ENCODE data around the gene GGACT.

GGACT gene

DNA sequence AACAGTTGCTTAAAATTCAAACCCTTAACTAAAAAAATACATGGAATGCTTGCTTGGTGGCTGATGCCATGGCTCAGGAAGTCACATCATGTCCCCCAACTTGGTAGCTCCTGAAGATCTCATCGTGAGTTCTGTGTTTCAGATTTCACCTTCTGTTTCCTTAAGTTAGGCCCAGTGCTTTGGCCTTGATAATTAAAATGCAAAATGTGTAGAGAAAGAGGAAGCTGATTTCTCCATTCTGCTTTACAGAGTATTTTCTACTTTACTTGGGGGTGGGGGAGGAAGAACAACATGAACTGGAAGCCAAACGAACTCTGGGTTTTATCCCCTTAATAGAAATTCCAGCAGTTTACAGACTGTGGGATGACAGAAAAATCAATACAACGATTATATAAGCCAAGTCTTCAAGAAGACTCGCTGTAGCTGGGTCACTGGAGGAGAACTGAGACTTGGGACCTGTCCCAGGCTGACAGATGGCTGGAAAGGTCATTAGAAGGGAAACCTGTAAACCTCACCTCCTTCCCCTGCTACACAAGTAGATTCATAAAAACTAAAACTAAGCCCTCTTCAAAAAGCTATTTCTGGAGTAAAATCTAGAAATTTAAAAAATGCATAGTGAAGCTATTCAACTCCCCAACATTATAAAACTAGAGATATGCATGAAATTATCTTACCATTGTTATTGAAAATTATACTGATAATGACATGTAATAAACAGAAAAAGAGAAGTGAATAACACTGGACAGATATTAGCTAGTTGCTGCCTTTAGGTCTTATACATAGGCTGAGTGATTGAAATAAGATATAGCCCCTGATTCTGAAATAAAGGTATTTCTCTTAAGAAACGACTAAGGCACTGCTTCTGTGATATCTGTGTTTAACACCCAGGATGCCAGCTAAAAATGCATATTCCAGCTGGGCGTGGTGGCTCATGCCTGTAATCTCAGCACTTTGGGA, 22.1 kb upstream of the GGACT start:
- H3K27ac Mint-ChIP-seq: peak overlapping the region; percentile 92
- peak; percentile 87 for ATAC-seq
- H3K27me3 Mint-ChIP-seq: no peaks in the 10 kb centered on the region
- H3K4me1 Mint-ChIP-seq: peaks cover 42% of the 10 kb centered on the region
- peaks cover 3% of the 10 kb centered on the region for H3K9me3 Mint-ChIP-seq
- H3K4me3 Mint-ChIP-seq: peak overlapping the region; percentile 54
- H3K36me3 Mint-ChIP-seq: peaks cover 14% of the 10 kb centered on the region

DNA sequence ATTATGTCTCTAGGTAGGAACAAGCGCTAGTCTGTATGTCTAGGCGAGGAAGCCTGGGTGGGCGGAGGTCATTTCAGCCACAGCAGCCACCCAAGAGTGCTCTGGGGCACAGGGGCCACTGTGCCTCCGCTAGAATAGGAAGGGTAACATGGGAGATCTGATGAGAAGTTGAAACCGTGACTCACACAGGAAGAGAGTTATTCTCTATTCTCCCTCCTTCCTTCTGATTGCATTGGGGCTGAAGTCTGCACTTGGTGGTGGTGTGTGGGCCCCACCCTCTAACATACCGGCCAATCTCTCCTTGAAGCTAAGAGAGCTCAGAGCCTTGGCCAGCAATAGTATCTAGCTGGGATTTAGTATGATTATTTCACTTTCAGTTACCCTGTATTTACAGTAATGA, 20.3 kb upstream of the GGACT start:
- no peak overlapping the region for H3K4me3 Mint-ChIP-seq
- H3K27ac Mint-ChIP-seq: peak overlapping the region; percentile 92
- H3K9me3 Mint-ChIP-seq: peaks cover 3% of the 10 kb centered on the region
- ATAC-seq: peak; percentile 69
- peaks cover 42% of the 10 kb centered on the region for H3K4me1 Mint-ChIP-seq
- H3K27me3 Mint-ChIP-seq: no peaks in the 10 kb centered on the region
- H3K36me3 Mint-ChIP-seq: peaks cover 14% of the 10 kb centered on the region

DNA sequence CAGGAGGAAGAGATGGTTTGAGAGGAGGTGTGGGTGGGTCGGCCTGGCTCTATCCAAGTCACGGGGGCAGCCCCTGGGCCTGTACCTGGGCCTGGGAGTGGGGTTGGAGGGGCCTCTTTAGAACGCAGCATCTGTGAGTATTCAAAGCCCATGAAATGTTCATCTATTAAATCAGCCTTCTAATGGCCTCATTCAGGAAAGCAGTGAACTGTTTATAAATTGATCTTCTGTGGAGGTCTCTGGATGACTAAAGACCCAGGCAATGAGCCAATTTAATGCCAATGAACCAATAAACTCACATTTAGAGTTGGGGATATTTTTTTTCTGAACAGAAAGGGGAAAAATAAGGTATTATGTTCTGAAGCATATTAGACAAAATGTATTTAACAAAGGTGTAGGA, 19.9 kb upstream of the GGACT start:
- H3K4me1 Mint-ChIP-seq: peaks cover 42% of the 10 kb centered on the region
- H3K27ac Mint-ChIP-seq: peak overlapping the region; percentile 92
- H3K27me3 Mint-ChIP-seq: no peaks in the 10 kb centered on the region
- H3K36me3 Mint-ChIP-seq: peaks cover 19% of the 10 kb centered on the region
- ATAC-seq: no peak
- peaks cover 3% of the 10 kb centered on the region for H3K9me3 Mint-ChIP-seq
- no peak overlapping the region for H3K4me3 Mint-ChIP-seq

DNA sequence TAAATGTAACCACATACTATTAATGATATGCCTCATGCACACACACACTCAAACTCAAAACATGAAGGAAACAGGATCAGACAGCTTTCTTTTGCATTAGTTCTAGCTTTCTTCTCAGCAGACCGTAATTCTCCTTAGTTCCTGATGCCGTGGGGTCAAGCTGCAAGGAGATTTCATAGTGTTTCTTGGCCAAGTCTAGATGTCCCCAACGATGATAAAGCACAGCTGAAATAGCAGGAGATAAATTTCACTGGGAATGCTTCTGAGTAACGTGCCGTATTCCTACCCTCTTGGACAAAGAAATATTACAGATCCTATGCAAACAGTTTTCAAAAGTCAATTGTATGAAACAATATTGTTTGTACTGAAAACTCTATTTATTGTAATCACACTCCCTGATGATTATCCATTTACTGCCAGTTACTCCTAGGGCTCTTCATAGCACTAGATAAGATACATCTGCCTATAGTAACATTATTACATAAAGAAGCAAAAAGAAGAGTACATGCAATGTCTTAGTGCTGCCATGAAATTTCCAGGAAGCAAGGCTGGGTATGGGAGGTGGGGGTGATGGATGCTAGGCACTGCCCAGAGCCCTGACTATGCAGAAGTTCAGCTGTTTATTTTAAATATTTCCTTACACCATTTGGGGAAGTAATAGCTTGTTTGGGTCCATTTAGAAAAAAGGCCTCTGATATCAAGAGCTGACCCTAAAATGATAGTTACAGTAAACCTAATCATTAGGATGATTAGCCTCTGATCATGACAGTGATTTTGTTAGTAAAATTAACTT, 16.5 kb upstream of the GGACT start:
- Mint-ChIP-seq H3K27ac (no peak overlapping the region), H3K36me3 (peaks cover 31% of the 10 kb centered on the region), H3K4me1 (peaks cover 20% of the 10 kb centered on the region), H3K27me3 (no peaks in the 10 kb centered on the region), H3K9me3 (peaks cover 3% of the 10 kb centered on the region), H3K4me3 (no peak overlapping the region)
- ATAC-seq: no peak

DNA sequence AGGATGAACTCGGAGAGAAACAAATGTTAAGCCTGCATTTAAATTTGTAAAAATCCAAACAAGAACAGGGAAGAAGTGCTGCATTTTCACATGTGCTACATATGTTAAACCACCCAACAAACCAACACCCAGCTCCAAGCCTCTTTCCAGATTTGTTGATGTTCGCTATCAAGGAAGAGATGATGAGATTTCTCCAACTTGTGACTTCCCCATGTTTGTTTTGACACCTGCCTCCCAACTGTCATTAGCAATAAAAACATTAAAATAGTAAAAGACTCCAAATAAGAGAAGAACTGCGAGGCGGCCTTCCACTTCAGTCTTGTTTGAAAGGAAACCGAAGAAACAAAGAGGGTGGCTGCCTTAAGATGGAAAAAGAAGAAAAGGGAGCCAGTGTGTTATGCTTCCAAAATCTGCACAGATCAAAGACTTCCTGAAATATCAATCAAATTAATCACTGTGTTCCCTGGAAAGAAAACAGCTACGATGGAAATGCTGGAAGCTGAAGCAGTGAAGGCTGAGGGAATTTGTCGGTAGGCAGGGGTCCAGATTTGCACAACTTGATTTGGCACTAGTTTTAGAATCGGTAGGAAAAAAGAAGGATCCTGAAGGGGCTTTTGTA, 14.0 kb upstream of the GGACT start:
- H3K27ac Mint-ChIP-seq: no peak overlapping the region
- H3K36me3 Mint-ChIP-seq: peaks cover 22% of the 10 kb centered on the region
- no peaks in the 10 kb centered on the region for H3K27me3 Mint-ChIP-seq
- H3K9me3 Mint-ChIP-seq: no peaks in the 10 kb centered on the region
- no peaks in the 10 kb centered on the region for H3K4me1 Mint-ChIP-seq
- no peak overlapping the region for H3K4me3 Mint-ChIP-seq
- no peak for ATAC-seq

DNA sequence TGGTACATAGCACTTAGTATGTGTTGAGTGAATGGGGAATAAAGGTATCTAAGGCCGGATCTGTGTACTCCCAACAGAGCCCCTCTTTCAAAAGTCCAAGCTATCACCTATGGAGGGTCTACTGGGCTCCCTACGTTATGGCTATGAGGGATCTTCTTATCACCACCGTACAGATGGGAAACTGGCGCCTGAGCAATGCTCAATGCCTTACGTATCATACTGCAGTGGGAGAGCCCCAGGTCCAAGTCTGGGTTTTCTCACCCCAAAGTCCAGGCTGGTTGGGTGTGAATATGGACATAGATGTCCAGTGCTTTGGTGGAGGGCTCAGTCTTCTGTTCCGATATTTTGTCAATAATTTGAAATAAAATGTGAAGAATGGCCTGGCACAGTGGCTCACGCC, 13.1 kb upstream of the GGACT start:
- Mint-ChIP-seq H3K9me3 (no peaks in the 10 kb centered on the region), H3K4me3 (no peak overlapping the region), H3K36me3 (peaks cover 22% of the 10 kb centered on the region), H3K27ac (no peak overlapping the region), H3K4me1 (no peaks in the 10 kb centered on the region), H3K27me3 (no peaks in the 10 kb centered on the region)
- no peak for ATAC-seq

DNA sequence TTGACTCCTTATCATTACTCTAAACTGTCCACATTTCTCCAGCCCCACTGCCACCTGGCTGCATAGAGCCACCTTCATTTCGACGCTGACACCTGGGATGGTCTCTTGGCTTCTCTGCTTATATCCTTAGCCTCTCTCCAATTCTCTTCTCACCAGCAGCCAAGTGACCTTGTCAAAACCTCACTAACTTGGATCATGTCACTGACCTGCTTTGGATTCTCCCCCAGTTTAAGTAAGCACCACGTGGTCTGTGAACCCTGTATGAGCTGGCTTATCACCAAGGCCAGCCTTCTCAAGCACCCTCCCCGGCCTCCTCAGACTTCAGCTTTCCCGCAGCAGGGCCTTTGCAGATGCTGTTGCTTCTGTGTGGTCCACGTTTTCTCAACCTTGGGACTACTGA, 12.3 kb upstream of the GGACT start:
- Mint-ChIP-seq H3K4me3 (no peak overlapping the region), H3K36me3 (peaks cover 17% of the 10 kb centered on the region), H3K27ac (no peak overlapping the region), H3K4me1 (no peaks in the 10 kb centered on the region), H3K27me3 (no peaks in the 10 kb centered on the region), H3K9me3 (no peaks in the 10 kb centered on the region)
- ATAC-seq: no peak

DNA sequence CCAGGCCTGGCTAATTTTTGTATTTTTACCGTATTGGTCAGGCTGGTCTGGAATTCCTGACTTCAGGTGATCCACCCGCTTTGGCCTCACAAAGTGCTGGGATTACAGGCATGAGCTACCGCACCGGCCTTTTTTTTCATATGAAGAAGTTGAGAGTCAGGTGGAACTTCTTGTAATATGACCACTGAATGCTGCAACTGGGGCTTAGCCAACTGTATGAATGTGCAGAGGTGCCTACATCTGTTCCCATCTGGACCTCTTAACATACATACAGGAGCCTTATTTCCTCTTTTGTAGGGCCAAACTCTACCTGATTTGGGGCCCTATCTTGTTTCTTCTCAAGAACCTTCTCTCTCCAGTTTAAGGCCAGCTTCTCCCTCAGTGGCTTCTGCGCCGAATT, 11.9 kb upstream of the GGACT start:
- peaks cover 17% of the 10 kb centered on the region for H3K36me3 Mint-ChIP-seq
- no peaks in the 10 kb centered on the region for H3K27me3 Mint-ChIP-seq
- no peaks in the 10 kb centered on the region for H3K9me3 Mint-ChIP-seq
- no peak for ATAC-seq
- H3K27ac Mint-ChIP-seq: no peak overlapping the region
- no peak overlapping the region for H3K4me3 Mint-ChIP-seq
- H3K4me1 Mint-ChIP-seq: no peaks in the 10 kb centered on the region

DNA sequence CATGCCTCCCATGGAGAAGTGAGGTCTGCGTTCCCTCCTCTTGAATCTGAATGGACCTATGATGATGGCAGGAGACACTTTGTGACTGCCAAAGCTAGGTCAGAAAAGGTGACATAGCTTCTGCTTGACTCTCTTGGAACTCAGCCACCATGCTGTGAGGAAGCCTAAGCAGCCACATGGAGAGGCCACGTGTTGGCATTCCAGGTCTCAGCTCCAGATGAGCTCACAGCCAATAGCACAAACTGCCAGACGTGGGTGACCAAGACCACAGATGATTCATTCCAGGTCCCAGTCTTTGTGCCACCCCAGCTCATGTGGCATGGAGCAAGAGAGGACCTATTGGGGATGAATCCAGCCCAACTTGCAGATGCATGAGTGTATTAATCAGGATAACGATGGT, 8.7 kb upstream of the GGACT start:
- ATAC-seq: no peak
- Mint-ChIP-seq H3K36me3 (peaks cover under 1% of the 10 kb centered on the region), H3K27ac (no peak overlapping the region), H3K27me3 (no peaks in the 10 kb centered on the region), H3K4me1 (no peaks in the 10 kb centered on the region), H3K4me3 (no peak overlapping the region), H3K9me3 (no peaks in the 10 kb centered on the region)

DNA sequence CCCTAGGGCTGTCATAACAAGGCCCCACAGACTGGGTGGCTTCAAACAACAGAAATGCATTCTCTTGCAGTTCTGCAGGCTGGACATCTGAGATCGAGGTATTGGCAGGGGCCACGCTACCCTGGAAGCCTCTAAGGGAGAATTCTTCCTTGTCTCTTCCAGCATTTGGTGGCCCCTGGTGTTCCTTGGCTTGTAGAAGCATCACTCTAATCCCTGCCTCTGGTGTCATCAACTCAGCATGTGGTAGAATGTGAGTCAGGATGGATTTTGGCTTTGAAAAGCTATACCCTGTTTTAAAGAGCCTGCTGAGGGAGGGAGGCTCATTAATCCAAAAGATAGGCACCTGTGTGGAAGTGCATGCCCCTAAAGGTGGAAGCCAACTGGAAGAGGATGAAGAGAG, 7.9 kb upstream of the GGACT start:
- Mint-ChIP-seq H3K27ac (no peak overlapping the region), H3K4me3 (no peak overlapping the region), H3K9me3 (no peaks in the 10 kb centered on the region), H3K4me1 (no peaks in the 10 kb centered on the region), H3K27me3 (no peaks in the 10 kb centered on the region), H3K36me3 (no peaks in the 10 kb centered on the region)
- no peak for ATAC-seq

DNA sequence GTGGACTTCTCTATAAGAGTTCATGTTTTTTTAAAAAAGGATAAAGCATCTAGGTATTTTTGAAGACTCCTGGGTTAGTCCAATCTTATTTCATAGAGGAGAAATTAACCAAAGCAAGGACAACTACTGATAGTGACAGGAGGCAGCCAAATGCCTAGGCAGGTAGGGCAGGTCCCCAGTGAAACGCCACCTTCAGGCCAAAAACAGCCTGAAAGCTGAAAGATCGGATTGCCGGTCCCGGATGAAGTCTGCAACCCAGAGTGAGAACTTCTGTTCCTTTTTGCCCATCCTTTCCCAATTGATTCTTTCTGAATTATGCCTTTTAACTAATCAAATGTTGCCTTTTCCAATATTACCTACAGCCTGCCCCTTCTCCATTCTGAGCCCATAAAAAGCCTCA, 6.1 kb upstream of the GGACT start:
- Mint-ChIP-seq H3K36me3 (no peaks in the 10 kb centered on the region), H3K4me1 (no peaks in the 10 kb centered on the region), H3K4me3 (no peak overlapping the region), H3K9me3 (no peaks in the 10 kb centered on the region), H3K27me3 (no peaks in the 10 kb centered on the region), H3K27ac (no peak overlapping the region)
- no peak for ATAC-seq

DNA sequence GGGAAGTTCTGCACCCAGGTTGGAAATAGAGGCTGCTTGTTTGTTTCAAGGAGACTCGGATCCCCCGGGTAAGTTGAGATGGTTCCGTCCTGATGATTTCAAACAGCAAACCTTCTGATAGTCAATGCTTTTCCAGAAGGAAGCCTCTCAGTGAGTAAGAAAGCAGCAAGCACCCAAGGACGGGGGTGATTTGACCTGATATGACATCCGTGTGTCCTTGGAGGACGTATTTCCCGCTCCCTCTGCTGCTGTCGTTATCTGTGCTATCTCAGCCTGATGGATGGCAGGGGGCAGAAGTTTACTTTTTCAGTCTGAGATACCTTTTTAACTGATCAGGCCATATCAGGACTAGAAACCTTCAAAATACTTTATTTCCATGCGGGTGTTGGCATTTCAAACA, 5.7 kb upstream of the GGACT start:
- H3K9me3 Mint-ChIP-seq: no peaks in the 10 kb centered on the region
- ATAC-seq: no peak
- no peak overlapping the region for H3K4me3 Mint-ChIP-seq
- H3K4me1 Mint-ChIP-seq: peaks cover 1% of the 10 kb centered on the region
- no peaks in the 10 kb centered on the region for H3K36me3 Mint-ChIP-seq
- H3K27ac Mint-ChIP-seq: no peak overlapping the region
- no peaks in the 10 kb centered on the region for H3K27me3 Mint-ChIP-seq

DNA sequence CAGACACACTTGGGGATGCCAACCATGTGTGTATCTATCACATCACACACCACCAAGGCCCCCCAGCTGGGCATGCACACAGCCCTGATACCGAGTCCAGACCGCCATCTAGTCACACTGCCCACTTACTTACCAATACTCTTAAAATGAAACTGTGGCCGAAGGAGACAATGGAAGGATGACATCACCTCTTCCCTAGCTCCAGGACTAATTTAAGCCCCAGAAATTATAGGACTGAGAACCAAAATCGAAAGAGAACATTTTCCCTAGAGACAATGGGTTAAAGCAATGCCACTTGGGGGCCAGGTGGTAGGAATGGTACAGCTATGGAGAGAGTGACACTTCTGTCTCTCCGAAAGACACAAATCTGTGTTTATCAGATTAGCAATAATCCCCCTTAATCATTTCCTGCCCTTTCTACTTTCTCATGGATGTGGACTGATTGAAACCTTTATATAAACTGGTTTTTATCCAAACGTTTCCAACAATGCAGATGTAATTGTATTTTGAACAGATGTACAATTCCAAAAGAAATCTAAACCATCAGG, 663 bp upstream of the GGACT start:
- no peak for ATAC-seq
- Mint-ChIP-seq H3K27ac (peak overlapping the region; percentile 79), H3K4me1 (peaks cover 21% of the 10 kb centered on the region), H3K36me3 (no peaks in the 10 kb centered on the region), H3K9me3 (no peaks in the 10 kb centered on the region), H3K27me3 (no peaks in the 10 kb centered on the region), H3K4me3 (peak overlapping the region; percentile 81)

DNA sequence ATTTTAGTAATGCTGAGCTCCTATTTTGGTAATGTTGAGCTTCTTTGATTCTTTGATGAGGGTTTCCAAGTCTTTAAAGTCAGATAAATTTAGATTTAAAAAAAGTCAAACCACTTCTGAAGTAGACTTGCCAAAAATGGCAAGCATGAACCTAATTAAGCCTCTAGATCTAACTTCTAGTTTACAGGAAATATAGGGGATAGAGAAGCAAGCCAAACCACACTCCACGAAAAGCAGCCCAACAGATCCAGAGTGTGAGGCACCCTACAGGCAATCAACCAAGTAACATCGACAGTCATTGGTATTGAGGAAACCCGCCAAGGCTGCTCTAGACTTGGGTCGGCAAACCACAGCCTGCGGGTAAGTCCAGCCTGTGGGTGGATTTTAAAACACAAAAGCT, 3.7 kb downstream of the GGACT start:
- ATAC-seq: no peak
- no peaks in the 10 kb centered on the region for H3K27me3 Mint-ChIP-seq
- H3K36me3 Mint-ChIP-seq: peaks cover 35% of the 10 kb centered on the region
- H3K4me3 Mint-ChIP-seq: no peak overlapping the region
- H3K4me1 Mint-ChIP-seq: peaks cover 21% of the 10 kb centered on the region
- no peaks in the 10 kb centered on the region for H3K9me3 Mint-ChIP-seq
- H3K27ac Mint-ChIP-seq: no peak overlapping the region

DNA sequence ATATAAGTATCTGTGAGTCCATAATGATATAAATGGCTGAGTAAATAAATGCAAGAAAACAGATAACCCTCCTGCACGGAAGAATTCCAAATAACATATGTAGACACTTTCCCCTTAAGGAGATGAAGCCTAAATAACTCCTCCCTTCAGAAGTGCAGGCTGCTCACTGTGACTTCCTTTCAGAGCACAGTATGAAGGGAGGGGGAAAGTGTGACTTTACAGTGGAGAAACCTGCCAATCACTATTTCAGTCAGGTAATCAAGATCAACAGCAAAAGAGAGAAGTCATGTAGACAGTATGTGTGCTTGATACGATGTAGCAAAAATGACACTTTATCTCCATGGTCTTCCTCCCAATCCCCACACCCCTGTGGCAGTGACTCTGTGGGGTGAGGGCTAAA, 7.1 kb downstream of the GGACT start:
- no peaks in the 10 kb centered on the region for H3K9me3 Mint-ChIP-seq
- H3K4me1 Mint-ChIP-seq: no peaks in the 10 kb centered on the region
- H3K27ac Mint-ChIP-seq: no peak overlapping the region
- H3K27me3 Mint-ChIP-seq: no peaks in the 10 kb centered on the region
- ATAC-seq: no peak
- peaks cover 57% of the 10 kb centered on the region for H3K36me3 Mint-ChIP-seq
- no peak overlapping the region for H3K4me3 Mint-ChIP-seq
